Activated naive CD4-positive, alpha-beta T cell treated with anti-CD3 and anti-CD28 coated beads, Interleukin-2, amount 50 U/mL, for 72 hours (primary cell): ENCODE measurements around the gene DAPK2. TPM values are rescaled to one million over a fixed set of nuclear protein-coding genes. Genes with fewer than 3 reads are reported as not detected.
A peak's percentile ranks its signal among the peaks of the same experiment; 100 is the strongest.
"Not testable (repeated sequence)": the region's sequence is repeated elsewhere in the genome, so short reads cannot be mapped to it uniquely, and the experiment has no call there.

Experiments
- ATAC-seq, 2 donors: fragments of 150-1000 bp; cut with Tn5 transposase; 2 replicates each; pipeline ENCODE4 v1.10.0; 2021; ENCODE audit warnings: mild to moderate bottlenecking in 2 of 2, moderate library complexity in 2 of 2
- DNase-seq, 2 donors: peaks; one replicate each; pipeline ENCODE4 v3.0.0; 2021 to 2022; ENCODE audit warnings: low spot score in 2 of 2
- H3K27ac Mint-ChIP-seq, 2 donors: one replicate each; pipeline ENCODE4 v1.8.0; 2022; ENCODE audit warnings: mild to moderate bottlenecking in 2 of 2, mixed read lengths in 2 of 2
- H3K36me3 Mint-ChIP-seq, 2 donors: one replicate each; pipeline ENCODE4 v1.8.0; 2022; ENCODE audit warnings: mixed read lengths in 2 of 2
- H3K9me3 Mint-ChIP-seq, 2 donors: one replicate each; pipeline ENCODE4 v1.8.0; 2022; ENCODE audit warnings: mixed read lengths in 2 of 2
- total RNA-seq, 2 donors: library from RNA; stranded (reverse); gene quantifications; one replicate each; pipeline ENCODE4 v1.2.3, GENCODE V29; 2022

Gene DAPK2
- total RNA-seq, 2 donors from 2014 or later: 0.62 to 1.0 TPM

- DNase-seq (no peak), ATAC-seq (no peak)
- Mint-ChIP-seq H3K9me3 (no peaks in the 10 kb centered on the region), H3K27ac (no peak overlapping the region), H3K36me3 (no peaks in the 10 kb centered on the region)
Measured at GRCh38 chr15:63908991-63909390, 137.3 kb downstream of the DAPK2 start.

- Mint-ChIP-seq H3K27ac (no peak overlapping the region), H3K9me3 (no peaks in the 10 kb centered on the region), H3K36me3 (no peaks in the 10 kb centered on the region)
- ATAC-seq (no peak), DNase-seq (no peak)
Measured at GRCh38 chr15:63908281-63908680, 138.0 kb downstream of the DAPK2 start.

- no peaks in the 10 kb centered on the region for H3K9me3 Mint-ChIP-seq
- DNase-seq (no peak), ATAC-seq (no peak)
- H3K36me3 Mint-ChIP-seq: no peaks in the 10 kb centered on the region
- no peak overlapping the region for H3K27ac Mint-ChIP-seq
Measured at GRCh38 chr15:63907521-63907920, 138.8 kb downstream of the DAPK2 start.

GRCh38 chr15:63906266-63906584, 140.1 kb downstream of the DAPK2 start:
- ATAC-seq (no peak), DNase-seq (no peak)
- Mint-ChIP-seq H3K27ac (peak overlapping the region; percentile 58 to 70), H3K36me3 (no peaks in the 10 kb centered on the region), H3K9me3 (no peaks in the 10 kb centered on the region)

- ATAC-seq (peak in 1 of 2 donors; percentile 44), DNase-seq (no peak)
- Mint-ChIP-seq H3K27ac (peak overlapping the region; percentile 44 to 70), H3K36me3 (no peaks in the 10 kb centered on the region), H3K9me3 (no peaks in the 10 kb centered on the region)
Measured at GRCh38 chr15:63905558-63906265, 140.6 kb downstream of the DAPK2 start.

GRCh38 chr15:63905131-63905530, 141.2 kb downstream of the DAPK2 start:
- no peak overlapping the region for H3K27ac Mint-ChIP-seq
- DNase-seq (no peak), ATAC-seq (no peak)
- H3K9me3 Mint-ChIP-seq: no peaks in the 10 kb centered on the region
- H3K36me3 Mint-ChIP-seq: no peaks in the 10 kb centered on the region

- Mint-ChIP-seq H3K36me3 (no peaks in the 10 kb centered on the region), H3K27ac (no peak overlapping the region), H3K9me3 (no peaks in the 10 kb centered on the region)
- no peak for DNase-seq
- no peak for ATAC-seq
Measured at GRCh38 chr15:63904042-63904441, 142.2 kb downstream of the DAPK2 start.

GRCh38 chr15:63902671-63903035, 143.6 kb downstream of the DAPK2 start:
- no peak overlapping the region for H3K27ac Mint-ChIP-seq
- no peaks in the 10 kb centered on the region for H3K36me3 Mint-ChIP-seq
- no peak for DNase-seq
- H3K9me3 Mint-ChIP-seq: no peaks in the 10 kb centered on the region
- no peak for ATAC-seq

- no peak for ATAC-seq
- no peak overlapping the region for H3K27ac Mint-ChIP-seq
- H3K36me3 Mint-ChIP-seq: no peaks in the 10 kb centered on the region
- H3K9me3 Mint-ChIP-seq: no peaks in the 10 kb centered on the region
- no peak for DNase-seq
Measured at GRCh38 chr15:63901912-63902670, 144.2 kb downstream of the DAPK2 start.

- Mint-ChIP-seq H3K36me3 (no peaks in the 10 kb centered on the region), H3K9me3 (no peaks in the 10 kb centered on the region), H3K27ac (no peak overlapping the region)
- ATAC-seq: no peak
- DNase-seq: no peak
Measured at GRCh38 chr15:63900306-63900705, 146.0 kb downstream of the DAPK2 start.

- H3K36me3 Mint-ChIP-seq, H3K9me3 Mint-ChIP-seq, ATAC-seq, DNase-seq: not testable (repeated sequence)
- H3K27ac Mint-ChIP-seq: peak overlapping the region in 1 of 2 donors; percentile 12
Measured at GRCh38 chr15:63899606-63900005, 146.7 kb downstream of the DAPK2 start.

GRCh38 chr15:63899193-63899592, 147.1 kb downstream of the DAPK2 start:
- H3K9me3 Mint-ChIP-seq: no peaks in the 10 kb centered on the region
- DNase-seq (no peak), ATAC-seq (no peak)
- no peaks in the 10 kb centered on the region for H3K36me3 Mint-ChIP-seq
- peak overlapping the region in 1 of 2 donors; percentile 12 for H3K27ac Mint-ChIP-seq

- ATAC-seq (peak in 1 of 2 donors; percentile 55), DNase-seq (peak in 1 of 2 donors; percentile 61)
- Mint-ChIP-seq H3K27ac (peak overlapping the region in 1 of 2 donors; percentile 5), H3K36me3 (no peaks in the 10 kb centered on the region), H3K9me3 (no peaks in the 10 kb centered on the region)
Measured at GRCh38 chr15:63896336-63897115, 149.8 kb downstream of the DAPK2 start.

- no peaks in the 10 kb centered on the region for H3K36me3 Mint-ChIP-seq
- DNase-seq: no peak
- H3K9me3 Mint-ChIP-seq: no peaks in the 10 kb centered on the region
- no peak overlapping the region for H3K27ac Mint-ChIP-seq
- no peak for ATAC-seq
Measured at GRCh38 chr15:63895787-63896218, 150.5 kb downstream of the DAPK2 start.

- Mint-ChIP-seq H3K36me3 (no peaks in the 10 kb centered on the region), H3K27ac (no peak overlapping the region), H3K9me3 (no peaks in the 10 kb centered on the region)
- ATAC-seq (no peak), DNase-seq (no peak)
Measured at GRCh38 chr15:63895194-63895593, 151.1 kb downstream of the DAPK2 start.

- no peaks in the 10 kb centered on the region for H3K36me3 Mint-ChIP-seq
- no peaks in the 10 kb centered on the region for H3K9me3 Mint-ChIP-seq
- no peak for ATAC-seq
Measured at GRCh38 chr15:63894662-63894949, 151.7 kb downstream of the DAPK2 start.

GRCh38 chr15:63893866-63894661, 152.2 kb downstream of the DAPK2 start:
- DNase-seq (peak in 1 of 2 donors; percentile 39), ATAC-seq (no peak)
- Mint-ChIP-seq H3K36me3 (no peaks in the 10 kb centered on the region), H3K27ac (no peak overlapping the region), H3K9me3 (no peaks in the 10 kb centered on the region)

More at GRCh38 chr15:63894662-63894949, 151.7 kb downstream of the DAPK2 start:
- no peak for DNase-seq
- no peak overlapping the region for H3K27ac Mint-ChIP-seq
